ENCODE measurements around the gene DMXL1.

Gene DMXL1

DNA sequence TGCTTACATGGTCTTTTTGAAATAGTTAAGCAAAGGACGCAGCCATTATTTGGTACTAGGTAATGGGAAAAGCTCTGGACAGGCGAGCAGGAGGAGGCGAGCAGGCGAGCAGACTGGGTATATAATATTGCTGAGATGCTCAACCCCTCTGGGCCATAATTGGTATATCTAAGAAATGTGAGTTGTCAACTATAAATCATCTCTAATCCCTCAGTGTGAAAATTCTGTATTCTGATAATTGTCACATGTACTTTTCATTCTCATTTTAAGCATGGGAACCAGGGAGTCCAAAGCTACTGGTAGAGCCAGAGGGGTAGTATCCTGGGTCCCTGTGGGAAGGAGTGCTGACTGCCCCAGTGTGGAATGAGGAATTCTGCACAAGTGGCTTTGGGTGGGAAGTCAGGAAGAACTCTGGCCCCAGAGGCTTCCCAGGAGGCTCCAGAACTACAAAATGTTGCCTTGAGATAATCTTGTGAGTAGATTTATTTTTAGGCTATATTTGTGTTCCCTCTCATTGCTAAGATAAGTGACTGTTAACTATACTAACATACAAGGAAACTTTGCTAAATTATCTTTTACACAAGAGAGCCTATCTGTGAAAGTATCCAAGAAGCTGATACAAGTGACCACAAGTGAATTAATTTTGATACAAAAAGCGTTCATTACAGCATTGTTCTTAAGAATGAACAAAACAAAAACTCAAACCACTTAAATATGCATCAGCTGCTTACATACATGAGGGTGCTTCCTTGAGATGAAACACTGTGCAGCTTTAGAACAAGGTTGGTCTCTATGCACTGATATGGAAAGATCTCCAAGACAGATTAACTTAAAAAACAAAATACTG is 214.4 kb downstream of the DMXL1 start:
- TF ChIP-seq, protein P1, sequence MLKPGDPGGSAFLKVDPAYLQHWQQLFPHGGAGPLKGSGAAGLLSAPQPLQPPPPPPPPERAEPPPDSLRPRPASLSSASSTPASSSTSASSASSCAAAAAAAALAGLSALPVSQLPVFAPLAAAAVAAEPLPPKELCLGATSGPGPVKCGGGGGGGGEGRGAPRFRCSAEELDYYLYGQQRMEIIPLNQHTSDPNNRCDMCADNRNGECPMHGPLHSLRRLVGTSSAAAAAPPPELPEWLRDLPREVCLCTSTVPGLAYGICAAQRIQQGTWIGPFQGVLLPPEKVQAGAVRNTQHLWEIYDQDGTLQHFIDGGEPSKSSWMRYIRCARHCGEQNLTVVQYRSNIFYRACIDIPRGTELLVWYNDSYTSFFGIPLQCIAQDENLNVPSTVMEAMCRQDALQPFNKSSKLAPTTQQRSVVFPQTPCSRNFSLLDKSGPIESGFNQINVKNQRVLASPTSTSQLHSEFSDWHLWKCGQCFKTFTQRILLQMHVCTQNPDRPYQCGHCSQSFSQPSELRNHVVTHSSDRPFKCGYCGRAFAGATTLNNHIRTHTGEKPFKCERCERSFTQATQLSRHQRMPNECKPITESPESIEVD (tag by site-specific recombination; IDR thresholded peaks at IDR 0.05), result peak; percentile 68
- TF ChIP-seq GLI2 (tag by site-specific recombination; IDR thresholded peaks at IDR 0.05; ENCODE audit: borderline replicate concordance, low read depth), result no peak
- Histone ChIP-seq H3K4me3 (ENCODE audit: low read depth, low read length) (no peak overlapping the region), H3K4me1 (ENCODE audit: control insufficient read depth, insufficient read depth, low read length) (peaks cover 21% of the 10 kb centered on the region), H3K9me3 (ENCODE audit: control insufficient read depth, insufficient read depth, low read depth, low read length) (no peaks in the 10 kb centered on the region), H3K27ac (ENCODE audit: extremely low read depth, low read depth, low read length) (no peak overlapping the region), H3K36me3 (ENCODE audit: control insufficient read depth in 2 of 2, insufficient read depth in 1 of 2, low read length in 2 of 2) (no peaks in the 10 kb centered on the region)
- ChIA-PET CTCF (interaction anchor here (1.3 kb wide), 1 partner anchor 126 kb away, joined by 3 read pairs; no protein-coding TSS in a partner anchor), POLR2A (interaction anchor here (1.0 kb wide), 1 partner anchor 17 kb away, joined by 4 read pairs; no protein-coding TSS in a partner anchor)

DNA sequence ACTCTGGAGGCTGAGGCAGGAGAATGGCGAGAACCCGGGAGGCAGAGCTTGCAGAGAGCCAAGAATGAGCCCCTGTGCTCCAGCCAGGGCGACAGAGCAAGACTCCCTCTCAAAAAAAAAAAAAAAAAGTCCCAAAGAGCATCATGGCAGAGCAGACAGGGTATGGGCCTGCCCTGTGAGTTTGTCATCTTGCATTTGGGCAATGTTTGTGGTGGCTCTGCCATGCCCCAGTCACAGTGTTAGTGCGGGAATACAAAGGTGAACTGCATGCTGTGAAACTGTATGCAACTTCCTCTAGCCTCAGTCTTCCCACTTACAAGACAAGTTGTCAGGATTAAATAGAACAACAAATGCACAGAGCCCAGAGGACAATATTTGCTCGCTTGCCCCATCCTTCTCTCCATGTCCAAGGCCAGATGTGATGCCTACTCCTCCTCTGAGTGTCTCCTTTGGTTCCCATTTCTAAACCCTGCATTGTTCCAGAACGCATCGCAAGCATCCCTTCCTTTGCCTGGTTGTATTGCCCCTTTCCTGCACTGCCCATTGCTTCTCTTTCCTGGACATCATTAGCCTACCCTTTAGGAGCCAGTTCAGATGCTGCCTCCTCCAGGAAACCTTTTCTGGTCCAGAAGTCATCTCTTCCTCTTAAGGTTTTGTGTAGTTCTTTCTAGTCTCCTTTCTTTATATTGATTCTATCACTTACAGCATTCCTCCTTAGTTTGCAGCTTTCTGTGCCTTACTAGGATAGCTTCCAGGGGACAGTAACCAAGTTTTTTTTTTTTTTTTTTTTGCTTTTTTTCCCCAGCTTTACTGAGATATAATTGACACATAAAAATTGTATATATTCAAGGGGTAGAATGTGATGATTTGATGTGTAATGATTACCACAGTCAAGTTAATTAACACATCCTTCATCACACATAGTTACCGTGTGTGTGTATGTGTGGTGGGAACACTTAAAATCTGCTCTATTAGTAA is 215.9 kb downstream of the DMXL1 start:
- H3K4me3 ChIP-seq (ENCODE audit: low read depth, low read length), result no peak overlapping the region
- TF ChIP-seq ZNF362 (tag by site-specific recombination; IDR thresholded peaks at IDR 0.05), result peak; percentile 65
- TF ChIP-seq ZNF600 (tag by site-specific recombination; IDR thresholded peaks at IDR 0.05), result peak; percentile 87
- TF ChIP-seq TCF7L2 (IDR thresholded peaks at IDR 0.05; ENCODE audit: borderline replicate concordance, low read depth, low read length), result no peak
- peaks cover 21% of the 10 kb centered on the region for H3K4me1 ChIP-seq (ENCODE audit: control insufficient read depth, insufficient read depth, low read length)
- H3K36me3 ChIP-seq (ENCODE audit: control insufficient read depth in 2 of 2, insufficient read depth in 1 of 2, low read length in 2 of 2), result no peaks in the 10 kb centered on the region
- peak overlapping the region; percentile 75; the same call in 1 of the 2 replicates for H3K27ac ChIP-seq (ENCODE audit: extremely low read depth, low read depth, low read length)
- ChIA-PET CTCF (interaction anchor here (0.6 to 3.6 kb wide), 5 partner anchors 33 to 141 kb away, joined by 3 to 9 read pairs (median 4); no protein-coding TSS in a partner anchor), POLR2A (interaction anchor here (1.0 to 4.3 kb wide), 5 partner anchors 12 to 18 kb away, joined by 3 to 32 read pairs (median 6); no protein-coding TSS in a partner anchor)
- no peaks in the 10 kb centered on the region for H3K9me3 ChIP-seq (ENCODE audit: control insufficient read depth, insufficient read depth, low read depth, low read length)

DNA sequence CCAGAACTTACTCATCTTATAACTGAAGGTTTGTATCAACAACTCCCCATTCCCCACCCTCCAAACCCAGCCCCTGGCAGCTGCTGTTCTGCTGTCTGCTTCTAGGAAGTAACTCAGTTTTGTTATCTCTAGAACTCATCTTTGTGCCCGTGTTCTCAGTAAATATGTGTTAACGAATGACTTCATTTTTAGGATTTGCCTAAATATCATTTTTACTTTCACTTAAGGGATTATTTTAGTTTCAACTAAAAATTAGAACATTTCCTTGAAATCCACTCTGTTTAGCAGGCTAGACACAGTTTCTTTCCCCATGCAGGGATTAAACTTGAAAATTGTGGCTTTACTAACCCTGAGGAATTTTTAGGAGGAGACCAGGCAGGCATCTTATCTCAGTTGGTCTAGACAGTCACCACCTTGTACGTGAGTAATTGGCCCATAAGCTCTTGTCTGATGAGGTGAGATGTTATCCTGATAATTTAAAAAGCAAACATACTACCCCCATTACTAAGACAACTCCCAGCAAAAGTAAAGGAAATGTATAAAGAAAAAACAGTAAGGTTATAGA is 216.7 kb downstream of the DMXL1 start:
- CTCF ChIA-PET, result interaction anchor here (0.6 to 3.6 kb wide), 3 partner anchors 32 to 124 kb away, joined by 3 to 9 read pairs (median 6); no protein-coding TSS in a partner anchor
- TF ChIP-seq, protein P2, sequence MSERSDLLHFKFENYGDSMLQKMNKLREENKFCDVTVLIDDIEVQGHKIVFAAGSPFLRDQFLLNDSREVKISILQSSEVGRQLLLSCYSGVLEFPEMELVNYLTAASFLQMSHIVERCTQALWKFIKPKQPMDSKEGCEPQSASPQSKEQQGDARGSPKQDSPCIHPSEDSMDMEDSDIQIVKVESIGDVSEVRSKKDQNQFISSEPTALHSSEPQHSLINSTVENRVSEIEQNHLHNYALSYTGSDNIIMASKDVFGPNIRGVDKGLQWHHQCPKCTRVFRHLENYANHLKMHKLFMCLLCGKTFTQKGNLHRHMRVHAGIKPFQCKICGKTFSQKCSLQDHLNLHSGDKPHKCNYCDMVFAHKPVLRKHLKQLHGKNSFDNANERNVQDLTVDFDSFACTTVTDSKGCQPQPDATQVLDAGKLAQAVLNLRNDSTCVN (tag by site-specific recombination; optimal IDR thresholded peaks at IDR 0.05), result no peak
- TF ChIP-seq OVOL3 (tag by site-specific recombination; IDR thresholded peaks at IDR 0.05) (no peak), ZNF843 (tag by site-specific recombination; IDR thresholded peaks at IDR 0.05) (peak; percentile 62; the same call in 1 of the 2 replicates), GFI1B (tag by site-specific recombination; IDR thresholded peaks at IDR 0.05) (no peak), ZNF645 (tag by site-specific recombination; IDR thresholded peaks at IDR 0.05) (no peak), OSR2 (tag by site-specific recombination; IDR thresholded peaks at IDR 0.05) (peak; percentile 79), MYNN (tag by site-specific recombination; IDR thresholded peaks at IDR 0.05; ENCODE audit: borderline replicate concordance) (no peak), ZNF785 (tag by site-specific recombination; IDR thresholded peaks at IDR 0.05) (no peak), ZNF549 (tag by site-specific recombination; IDR thresholded peaks at IDR 0.05) (no peak), HOXC10 (CRISPR knock-in tag; IDR thresholded peaks at IDR 0.05) (no peak)
- TF ChIP-seq, protein P3, sequence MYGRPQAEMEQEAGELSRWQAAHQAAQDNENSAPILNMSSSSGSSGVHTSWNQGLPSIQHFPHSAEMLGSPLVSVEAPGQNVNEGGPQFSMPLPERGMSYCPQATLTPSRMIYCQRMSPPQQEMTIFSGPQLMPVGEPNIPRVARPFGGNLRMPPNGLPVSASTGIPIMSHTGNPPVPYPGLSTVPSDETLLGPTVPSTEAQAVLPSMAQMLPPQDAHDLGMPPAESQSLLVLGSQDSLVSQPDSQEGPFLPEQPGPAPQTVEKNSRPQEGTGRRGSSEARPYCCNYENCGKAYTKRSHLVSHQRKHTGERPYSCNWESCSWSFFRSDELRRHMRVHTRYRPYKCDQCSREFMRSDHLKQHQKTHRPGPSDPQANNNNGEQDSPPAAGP (tag by site-specific recombination; IDR thresholded peaks at IDR 0.05), result 0 out of 2 replicates have a peak, but pooled peaks have one; percentile 36
- TF ChIP-seq, protein P4, sequence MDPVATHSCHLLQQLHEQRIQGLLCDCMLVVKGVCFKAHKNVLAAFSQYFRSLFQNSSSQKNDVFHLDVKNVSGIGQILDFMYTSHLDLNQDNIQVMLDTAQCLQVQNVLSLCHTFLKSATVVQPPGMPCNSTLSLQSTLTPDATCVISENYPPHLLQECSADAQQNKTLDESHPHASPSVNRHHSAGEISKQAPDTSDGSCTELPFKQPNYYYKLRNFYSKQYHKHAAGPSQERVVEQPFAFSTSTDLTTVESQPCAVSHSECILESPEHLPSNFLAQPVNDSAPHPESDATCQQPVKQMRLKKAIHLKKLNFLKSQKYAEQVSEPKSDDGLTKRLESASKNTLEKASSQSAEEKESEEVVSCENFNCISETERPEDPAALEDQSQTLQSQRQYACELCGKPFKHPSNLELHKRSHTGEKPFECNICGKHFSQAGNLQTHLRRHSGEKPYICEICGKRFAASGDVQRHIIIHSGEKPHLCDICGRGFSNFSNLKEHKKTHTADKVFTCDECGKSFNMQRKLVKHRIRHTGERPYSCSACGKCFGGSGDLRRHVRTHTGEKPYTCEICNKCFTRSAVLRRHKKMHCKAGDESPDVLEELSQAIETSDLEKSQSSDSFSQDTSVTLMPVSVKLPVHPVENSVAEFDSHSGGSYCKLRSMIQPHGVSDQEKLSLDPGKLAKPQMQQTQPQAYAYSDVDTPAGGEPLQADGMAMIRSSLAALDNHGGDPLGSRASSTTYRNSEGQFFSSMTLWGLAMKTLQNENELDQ (tag by site-specific recombination; IDR thresholded peaks at IDR 0.05; ENCODE audit: low read depth), result no peak

More for the DNA sequence above, 216.7 kb downstream of the DMXL1 start:
- Histone ChIP-seq H3K36me3 (ENCODE audit: control insufficient read depth in 2 of 2, insufficient read depth in 1 of 2, low read length in 2 of 2) (no peaks in the 10 kb centered on the region), H3K27ac (ENCODE audit: extremely low read depth, low read depth, low read length) (peak overlapping the region; percentile 75), H3K9me3 (ENCODE audit: control insufficient read depth, insufficient read depth, low read depth, low read length) (no peaks in the 10 kb centered on the region), H3K4me3 (ENCODE audit: low read depth, low read length) (peak overlapping the region; percentile 14; the same call in 1 of the 2 replicates), H3K4me1 (ENCODE audit: control insufficient read depth, insufficient read depth, low read length) (peaks cover 21% of the 10 kb centered on the region)
- POLR2A ChIA-PET, result interaction anchor here (1.0 to 4.3 kb wide), 7 partner anchors 13 to 69 kb away, joined by 3 to 32 read pairs (median 4); no protein-coding TSS in a partner anchor

Data from HEK293 (cell line).